ENCODE measurements around the gene LLPH.

DNA sequence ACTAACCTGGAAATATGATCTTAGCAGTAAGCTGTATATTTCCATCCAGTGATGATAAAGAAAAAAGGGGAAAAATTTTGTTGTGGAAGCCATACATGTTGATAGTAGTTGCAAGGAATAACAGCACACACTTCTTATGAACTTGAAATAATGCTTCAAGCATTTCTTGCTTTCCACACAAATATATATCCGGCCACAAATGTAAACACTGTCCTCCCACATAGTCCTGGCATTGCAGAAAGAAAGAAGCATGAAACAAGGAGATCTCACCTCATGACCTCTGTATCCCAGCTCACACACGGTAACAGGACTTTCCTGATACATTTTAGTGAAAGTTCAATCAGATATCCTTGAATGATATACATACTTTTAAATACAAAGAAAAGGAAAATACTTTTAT, 56.0 kb downstream of the LLPH start:
- TF ChIP-seq YY1 (IDR thresholded peaks at IDR 0.05; ENCODE audit: low read depth) (no peak), POLR2AphosphoS5 (IDR thresholded peaks at IDR 0.05; ENCODE audit: low read depth, low read length) (no peak), JUND (IDR thresholded peaks at IDR 0.05) (no peak), EP300 (IDR thresholded peaks at IDR 0.05; ENCODE audit: borderline replicate concordance in 1 of 2, low read depth in 1 of 2, low read length in 1 of 2) (no peak), NFIC (IDR thresholded peaks at IDR 0.05; ENCODE audit: borderline replicate concordance) (no peak), MXI1 (IDR thresholded peaks at IDR 0.05; ENCODE audit: low read depth, low read length) (no peak), EZH2phosphoT487 (IDR thresholded peaks at IDR 0.05; ENCODE audit: borderline replicate concordance, low read depth) (no peak), GATA2 (CRISPR knock-in tag; IDR thresholded peaks at IDR 0.05) (no peak), REST (IDR thresholded peaks at IDR 0.05; ENCODE audit: low read depth, low read length) (no peak)
- TF ChIP-seq, protein P1, sequence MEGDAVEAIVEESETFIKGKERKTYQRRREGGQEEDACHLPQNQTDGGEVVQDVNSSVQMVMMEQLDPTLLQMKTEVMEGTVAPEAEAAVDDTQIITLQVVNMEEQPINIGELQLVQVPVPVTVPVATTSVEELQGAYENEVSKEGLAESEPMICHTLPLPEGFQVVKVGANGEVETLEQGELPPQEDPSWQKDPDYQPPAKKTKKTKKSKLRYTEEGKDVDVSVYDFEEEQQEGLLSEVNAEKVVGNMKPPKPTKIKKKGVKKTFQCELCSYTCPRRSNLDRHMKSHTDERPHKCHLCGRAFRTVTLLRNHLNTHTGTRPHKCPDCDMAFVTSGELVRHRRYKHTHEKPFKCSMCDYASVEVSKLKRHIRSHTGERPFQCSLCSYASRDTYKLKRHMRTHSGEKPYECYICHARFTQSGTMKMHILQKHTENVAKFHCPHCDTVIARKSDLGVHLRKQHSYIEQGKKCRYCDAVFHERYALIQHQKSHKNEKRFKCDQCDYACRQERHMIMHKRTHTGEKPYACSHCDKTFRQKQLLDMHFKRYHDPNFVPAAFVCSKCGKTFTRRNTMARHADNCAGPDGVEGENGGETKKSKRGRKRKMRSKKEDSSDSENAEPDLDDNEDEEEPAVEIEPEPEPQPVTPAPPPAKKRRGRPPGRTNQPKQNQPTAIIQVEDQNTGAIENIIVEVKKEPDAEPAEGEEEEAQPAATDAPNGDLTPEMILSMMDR (IDR thresholded peaks at IDR 0.05) = no peak
- TF ChIP-seq, protein P2, sequence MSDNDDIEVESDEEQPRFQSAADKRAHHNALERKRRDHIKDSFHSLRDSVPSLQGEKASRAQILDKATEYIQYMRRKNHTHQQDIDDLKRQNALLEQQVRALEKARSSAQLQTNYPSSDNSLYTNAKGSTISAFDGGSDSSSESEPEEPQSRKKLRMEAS (IDR thresholded peaks at IDR 0.05; ENCODE audit: low read depth) = no peak

Measured in SK-N-SH (cell line).